ENCODE measurements around the gene EFNA1.
"Not testable (repeated sequence)": the region's sequence is repeated elsewhere in the genome, so short reads cannot be mapped to it uniquely, and the experiment has no call there.

Gene EFNA1

DNA sequence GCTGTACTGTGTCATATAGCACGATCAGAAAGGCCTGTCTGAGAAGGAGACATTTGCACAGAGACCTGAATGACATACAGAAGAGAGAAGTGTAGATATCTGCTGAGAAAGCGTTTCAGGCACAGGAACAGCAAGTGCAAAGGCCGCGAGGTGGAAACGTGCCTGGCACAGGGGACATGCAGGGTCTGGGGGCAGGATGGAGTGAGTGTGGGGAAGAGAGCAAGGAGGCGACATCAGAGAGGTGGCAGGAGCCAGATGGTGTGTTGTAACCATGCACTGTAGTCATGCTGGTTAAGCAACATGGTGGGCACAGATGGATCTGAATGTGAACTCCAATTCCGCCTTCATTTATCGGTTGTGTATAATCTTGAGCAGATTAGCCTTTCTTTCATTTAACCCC lies 32.5 kb downstream of the EFNA1 start:
- DNase-seq = no peak

- not testable (repeated sequence) for DNase-seq
These were observed 35.0 kb downstream of the EFNA1 start for GRCh38 chr1:155162631-155163030.

GRCh38 chr1:155163785-155164184 lies 36.1 kb downstream of the EFNA1 start:
- not testable (repeated sequence) for DNase-seq

DNA sequence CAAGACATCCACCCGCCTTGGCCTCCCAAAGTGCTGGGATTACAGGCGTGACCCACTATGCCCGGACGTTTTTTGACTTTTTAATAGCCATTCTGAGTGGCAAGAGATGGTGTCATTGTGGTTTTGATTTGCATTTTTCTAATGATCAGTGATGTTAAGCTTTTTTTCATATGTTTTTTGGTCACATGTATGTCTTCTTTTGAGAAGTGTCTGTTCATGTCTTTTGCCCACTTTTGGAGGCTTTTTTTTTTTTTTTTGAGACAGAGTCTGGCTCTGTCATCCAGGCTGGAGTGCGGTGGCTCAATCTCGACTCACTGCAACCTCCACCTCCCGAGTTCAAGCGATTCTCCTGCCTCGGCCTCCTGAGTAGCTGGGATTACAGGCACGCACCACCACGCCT lies 36.9 kb downstream of the EFNA1 start:
- not testable (repeated sequence) for DNase-seq

DNA sequence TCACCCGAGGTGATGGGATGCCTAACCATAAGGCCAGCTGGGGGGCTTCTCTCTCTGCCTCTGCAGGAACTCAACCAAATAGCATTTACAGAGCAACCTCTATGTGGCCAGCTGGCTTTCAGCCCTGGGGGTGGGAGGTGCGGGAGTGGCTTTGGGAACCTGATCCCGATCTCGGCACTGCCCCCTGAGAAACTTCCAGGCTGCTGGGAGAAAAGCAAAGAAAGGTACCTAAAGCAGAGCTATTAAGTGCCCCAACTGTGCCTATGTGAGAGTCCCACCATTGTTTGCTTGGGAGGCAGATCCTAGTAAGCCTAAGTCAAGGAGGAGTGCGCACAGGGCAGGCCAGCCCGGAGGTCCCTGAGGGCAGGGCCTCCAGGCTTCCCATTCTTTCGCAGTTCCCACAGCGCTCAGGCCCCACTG lies 38.4 kb downstream of the EFNA1 start:
- DNase-seq = no peak

DNA sequence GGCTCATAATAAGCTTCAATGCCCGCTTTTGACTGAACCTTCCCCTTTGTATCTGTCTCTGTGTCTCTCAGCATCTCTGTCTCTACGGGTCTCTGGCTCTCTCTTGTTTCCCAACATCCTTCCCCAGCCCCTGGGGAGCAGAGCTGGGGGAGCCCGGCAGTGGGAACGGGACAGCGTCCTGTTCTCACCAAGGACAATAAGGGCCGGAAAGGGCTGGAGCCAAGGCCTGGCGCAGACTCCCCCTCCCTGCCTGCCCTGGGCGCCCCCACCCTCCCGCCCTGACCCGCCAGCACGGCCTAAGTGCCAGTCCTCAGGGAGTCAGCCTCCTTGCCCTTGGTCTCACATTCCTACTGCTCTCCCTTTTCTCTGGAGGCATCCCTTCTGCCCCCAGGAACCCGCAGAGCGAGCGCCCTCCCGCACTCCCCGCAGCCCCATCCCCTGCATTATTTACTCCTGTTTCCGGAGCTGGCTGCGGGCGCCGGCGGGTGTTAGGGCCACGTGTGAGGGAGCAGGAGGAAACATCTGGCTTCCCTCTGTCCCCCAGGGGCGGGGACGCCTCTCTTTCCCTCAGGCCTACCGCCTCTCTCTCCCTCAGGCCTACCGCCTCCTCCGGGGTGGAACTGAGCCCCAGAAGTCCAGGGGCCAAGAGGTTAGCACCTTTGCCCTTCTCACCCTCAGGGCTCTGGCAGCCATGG lies 38.9 kb downstream of the EFNA1 start:
- DNase-seq = no peak

- peak; percentile 86 to 87 for DNase-seq
These were observed 39.8 kb downstream of the EFNA1 start for GRCh38 chr1:155167166-155168104.

GRCh38 chr1:155168105-155168445 lies 40.4 kb downstream of the EFNA1 start:
- not testable (repeated sequence) for DNase-seq

GRCh38 chr1:155168456-155169210 lies 41.0 kb downstream of the EFNA1 start:
- DNase-seq = no peak

GRCh38 chr1:155169541-155169940 lies 41.9 kb downstream of the EFNA1 start:
- DNase-seq = no peak

- no peak for DNase-seq
These were observed 42.6 kb downstream of the EFNA1 start for GRCh38 chr1:155170101-155170785.

DNA sequence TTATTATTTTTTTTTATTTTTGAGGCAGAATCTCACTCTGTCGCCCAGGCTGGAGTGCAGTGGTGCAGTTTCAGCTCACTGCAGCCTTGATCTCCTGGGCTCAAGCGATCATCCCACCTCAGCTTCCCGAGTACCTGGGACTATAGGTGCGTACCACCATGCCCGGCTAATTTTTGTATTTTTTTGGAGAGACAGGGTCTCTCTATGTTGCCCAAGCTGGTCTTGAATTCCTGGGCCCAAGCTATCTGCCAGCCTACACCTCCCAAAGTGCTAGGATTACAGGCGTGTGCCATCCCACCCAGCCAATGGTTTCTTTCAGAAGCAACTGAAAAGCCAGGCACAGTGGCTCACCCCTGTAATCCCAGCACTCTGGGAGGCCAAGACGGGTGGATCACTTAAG lies 43.1 kb downstream of the EFNA1 start:
- DNase-seq = no peak

- no peak for DNase-seq
These were observed 44.4 kb downstream of the EFNA1 start for GRCh38 chr1:155171836-155172731.

DNA sequence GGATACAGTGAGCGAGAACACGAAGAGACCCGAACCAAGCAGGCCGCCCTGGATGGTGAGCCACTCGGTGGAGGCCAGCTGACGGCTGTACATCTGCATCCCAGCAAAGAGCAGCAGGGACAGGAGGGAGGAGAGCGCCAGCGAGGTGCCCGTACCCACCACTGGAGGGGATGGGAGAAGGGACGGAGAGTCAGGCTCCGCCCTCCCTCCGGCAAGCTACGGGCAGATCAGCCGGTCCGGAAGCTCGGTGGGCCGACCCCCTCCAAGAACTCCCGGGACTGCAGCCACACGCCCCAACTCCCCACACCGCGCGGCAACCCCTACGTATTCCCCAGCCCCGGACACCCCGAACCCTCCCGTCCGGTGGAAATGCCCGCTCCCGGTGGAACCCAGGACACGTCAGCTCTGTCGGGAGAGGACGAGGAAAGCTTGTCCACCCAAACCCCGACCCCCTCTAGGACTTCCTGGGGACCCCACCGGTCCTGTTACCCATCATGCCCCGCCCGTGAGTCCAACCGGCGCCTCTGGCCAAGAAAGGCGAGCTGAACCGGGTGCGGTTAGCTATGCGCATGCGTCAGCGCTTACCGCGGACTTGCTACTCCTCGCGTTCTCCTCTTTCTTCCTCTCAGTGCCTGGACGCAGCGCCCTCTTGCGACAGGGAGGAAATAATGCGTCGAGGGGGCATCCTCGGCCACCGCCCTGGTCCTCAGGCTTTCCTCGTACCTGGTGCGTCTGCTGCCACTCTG lies 45.2 kb downstream of the EFNA1 start, which contains the start of gene KRTCAP2:
KRTCAP2 (minus strand) TSS at position 573 of the 746 bp plus-strand sequence; CDS start at position 493, 80 bp downstream.
- DNase-seq = peak; percentile 96 to 97

DNA sequence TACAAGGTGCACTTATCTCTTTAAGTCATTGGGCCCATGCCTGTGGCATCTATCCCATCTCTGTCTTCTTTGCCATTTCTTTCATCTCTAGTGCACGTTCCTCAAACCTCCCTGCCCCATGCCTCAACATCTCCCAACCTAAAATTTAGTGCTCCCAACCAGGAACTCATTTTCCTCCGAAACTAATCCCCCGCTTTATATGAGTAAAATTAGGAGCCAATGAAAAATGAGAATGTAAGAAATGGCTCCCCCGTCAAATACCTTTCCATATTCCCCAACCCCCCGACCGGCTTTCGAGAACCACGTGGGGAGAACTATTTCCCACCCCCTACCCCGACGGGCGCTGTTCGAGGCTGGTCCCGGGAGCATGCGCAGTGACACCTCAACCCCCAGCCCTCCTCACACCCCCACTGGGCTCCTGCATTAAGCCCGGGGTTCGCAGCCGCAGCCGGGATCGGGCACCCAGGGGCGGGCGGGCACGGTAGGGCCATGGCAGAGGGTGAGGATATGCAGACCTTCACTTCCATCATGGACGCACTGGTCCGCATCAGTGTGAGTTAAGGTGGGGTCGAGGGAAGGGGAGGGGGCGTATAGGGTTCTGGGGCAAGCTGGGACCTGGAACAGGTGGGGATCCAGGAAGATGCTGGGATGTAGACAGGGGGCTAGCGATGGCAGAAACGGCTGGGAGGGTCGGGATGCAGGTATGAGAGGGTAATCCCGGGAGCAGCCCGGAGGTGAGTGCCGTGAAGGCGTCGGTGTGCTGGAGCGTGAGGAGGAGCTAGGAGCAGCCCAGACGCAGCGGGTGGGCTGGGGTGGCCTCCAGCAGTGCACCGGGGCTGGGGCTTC lies 46.0 kb downstream of the EFNA1 start, which contains the start of gene TRIM46:
TRIM46 (plus strand) TSS at position 372 of the 846 bp plus-strand sequence; CDS start at position 490, 118 bp downstream.
- peak; percentile 67 to 75 for DNase-seq

GRCh38 chr1:155174324-155175280 lies 46.9 kb downstream of the EFNA1 start:
- peak; percentile 68 to 71 for DNase-seq

GRCh38 chr1:155175281-155175926 lies 47.7 kb downstream of the EFNA1 start:
- no peak for DNase-seq

GRCh38 chr1:155175927-155176371 lies 48.3 kb downstream of the EFNA1 start:
- no peak for DNase-seq

Measured in CD4-positive, alpha-beta T cell treated with Interleukin-1 beta for 1 hour (primary cell).